RWPE1 (cell line): ENCODE measurements around the gene ELOB.

Experiments
- CTCF ChIA-PET: fragments of 350-600 bp; sonication (Branson Sonifier 250); formaldehyde crosslinking; extraction: SDS; loops from one replicate; lab custom pipeline; 2021; lab: Yijun Ruan, JAX
- POLR2A ChIA-PET: fragments of 400-600 bp; formaldehyde crosslinking; extraction: SDS; loops from one replicate; lab custom pipeline; 2020; ENCODE audit warnings: antibody characterized with exemption; ENCODE audit not compliant: low non-redundant PET; lab: Yijun Ruan, JAX
- DNase-seq: peaks from one replicate; pipeline ENCODE4 v3.0.0; 2012; ENCODE audit warnings: low spot score
- H3K27ac ChIP-seq: fragments of 450-650 bp; 2 replicates; pipeline ENCODE4 v1.5.1; 2017
- CTCF ChIP-seq: fragments of 450-650 bp; conservative IDR thresholded peaks from 2 replicates; pipeline ENCODE4 v1.5.1; 2017; ENCODE audit warnings: low read depth, mild to moderate bottlenecking

Gene ELOB

GRCh38 chr16:2765462-2766404 lies 11.3 kb downstream of the ELOB start:
- H3K27ac ChIP-seq = peak overlapping the region; percentile 93
- DNase-seq = no peak
- no peak for TF ChIP-seq CTCF
- CTCF ChIA-PET = interaction anchor here (0.7 to 1.2 kb wide), 2 partner anchors 89 to 103 kb away, joined by 3 to 5 read pairs; no protein-coding TSS in a partner anchor
- POLR2A ChIA-PET = no interaction called here

- H3K27ac ChIP-seq = peak overlapping the region; percentile 93
- TF ChIP-seq CTCF = no peak
- ChIA-PET POLR2A (no interaction called here), CTCF (interaction anchor here (1.2 kb wide), 1 partner anchor 104 kb away, joined by 5 read pairs; no protein-coding TSS in a partner anchor)
- no peak for DNase-seq
These were observed 12.4 kb downstream of the ELOB start for GRCh38 chr16:2764718-2765117.

- CTCF ChIA-PET = no interaction called here
These were observed 13.9 kb downstream of the ELOB start for GRCh38 chr16:2763173-2763572.

GRCh38 chr16:2762711-2763110 lies 14.4 kb downstream of the ELOB start:
- POLR2A ChIA-PET = no interaction called here

More at GRCh38 chr16:2763173-2763572, 13.9 kb downstream of the ELOB start:
- DNase-seq = no peak
- no peak for TF ChIP-seq CTCF
- H3K27ac ChIP-seq = no peak overlapping the region
- POLR2A ChIA-PET = no interaction called here

GRCh38 chr16:2761886-2762583 lies 15.0 kb downstream of the ELOB start:
- no peak for TF ChIP-seq CTCF
- peak overlapping the region; percentile 14; the same call in 1 of the 2 replicates for H3K27ac ChIP-seq
- POLR2A ChIA-PET = no interaction called here
- no peak for DNase-seq
- CTCF ChIA-PET = no interaction called here

More at GRCh38 chr16:2762711-2763110, 14.4 kb downstream of the ELOB start:
- H3K27ac ChIP-seq = peak overlapping the region; percentile 14; the same call in 1 of the 2 replicates
- no peak for TF ChIP-seq CTCF
- DNase-seq = no peak
- CTCF ChIA-PET = no interaction called here

GRCh38 chr16:2761472-2761871 lies 15.6 kb downstream of the ELOB start:
- DNase-seq = no peak
- CTCF ChIA-PET = no interaction called here
- POLR2A ChIA-PET = no interaction called here
- peak overlapping the region; percentile 14; the same call in 1 of the 2 replicates for H3K27ac ChIP-seq
- no peak for TF ChIP-seq CTCF
